ENCODE data around the gene ITGAX.

ITGAX gene

DNA sequence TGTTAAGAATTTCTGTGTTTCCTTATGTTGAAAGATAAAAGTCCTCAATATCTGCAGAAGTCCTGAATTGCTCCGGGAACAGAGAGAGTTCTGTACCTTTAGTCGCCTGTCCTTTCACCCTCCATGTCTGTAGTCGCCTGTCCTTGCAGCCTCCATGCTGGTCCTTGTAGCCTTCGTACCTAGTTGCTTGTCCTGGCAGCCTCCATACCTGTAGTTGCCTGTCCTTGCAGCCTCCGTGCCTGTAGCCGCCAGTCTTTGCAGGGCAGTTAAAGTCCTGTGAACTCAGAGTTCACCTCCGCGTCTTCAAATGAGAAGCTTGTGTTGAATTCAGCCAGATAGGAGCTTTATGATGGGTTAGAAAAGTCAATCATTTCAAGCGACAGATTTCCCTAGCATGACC, 19.5 kb upstream of the ITGAX start:
- TF ChIP-seq, protein P1, sequence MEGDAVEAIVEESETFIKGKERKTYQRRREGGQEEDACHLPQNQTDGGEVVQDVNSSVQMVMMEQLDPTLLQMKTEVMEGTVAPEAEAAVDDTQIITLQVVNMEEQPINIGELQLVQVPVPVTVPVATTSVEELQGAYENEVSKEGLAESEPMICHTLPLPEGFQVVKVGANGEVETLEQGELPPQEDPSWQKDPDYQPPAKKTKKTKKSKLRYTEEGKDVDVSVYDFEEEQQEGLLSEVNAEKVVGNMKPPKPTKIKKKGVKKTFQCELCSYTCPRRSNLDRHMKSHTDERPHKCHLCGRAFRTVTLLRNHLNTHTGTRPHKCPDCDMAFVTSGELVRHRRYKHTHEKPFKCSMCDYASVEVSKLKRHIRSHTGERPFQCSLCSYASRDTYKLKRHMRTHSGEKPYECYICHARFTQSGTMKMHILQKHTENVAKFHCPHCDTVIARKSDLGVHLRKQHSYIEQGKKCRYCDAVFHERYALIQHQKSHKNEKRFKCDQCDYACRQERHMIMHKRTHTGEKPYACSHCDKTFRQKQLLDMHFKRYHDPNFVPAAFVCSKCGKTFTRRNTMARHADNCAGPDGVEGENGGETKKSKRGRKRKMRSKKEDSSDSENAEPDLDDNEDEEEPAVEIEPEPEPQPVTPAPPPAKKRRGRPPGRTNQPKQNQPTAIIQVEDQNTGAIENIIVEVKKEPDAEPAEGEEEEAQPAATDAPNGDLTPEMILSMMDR (IDR thresholded peaks at IDR 0.05), result no peak

DNA sequence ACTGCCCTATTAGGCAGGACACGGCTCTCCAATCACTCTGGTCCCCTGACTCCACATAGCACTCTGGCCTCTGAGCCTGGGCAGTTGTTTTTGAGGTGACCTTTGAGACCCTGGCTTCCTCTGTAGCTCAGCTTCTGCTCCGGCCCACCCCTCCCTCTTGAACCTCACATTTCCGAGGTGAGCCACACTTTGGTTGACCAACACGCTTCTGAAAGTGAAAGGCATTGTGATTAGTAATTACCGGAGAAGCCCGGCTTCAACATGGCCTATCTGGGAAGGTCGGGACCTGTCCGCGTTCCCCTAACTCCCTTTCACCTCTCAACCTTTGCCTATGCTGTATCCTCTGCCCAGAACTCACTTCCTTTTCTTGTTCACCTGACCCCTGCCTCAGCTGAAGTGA, 10.3 kb upstream of the ITGAX start:
- TF ChIP-seq, protein P1 (IDR thresholded peaks at IDR 0.05), result no peak

GRCh38 chr16:31347445-31347844, 7.5 kb upstream of the ITGAX start:
- TF ChIP-seq, protein P1 (IDR thresholded peaks at IDR 0.05), result no peak

GRCh38 chr16:31348579-31348978, 6.4 kb upstream of the ITGAX start:
- TF ChIP-seq, protein P1 (IDR thresholded peaks at IDR 0.05), result no peak

DNA sequence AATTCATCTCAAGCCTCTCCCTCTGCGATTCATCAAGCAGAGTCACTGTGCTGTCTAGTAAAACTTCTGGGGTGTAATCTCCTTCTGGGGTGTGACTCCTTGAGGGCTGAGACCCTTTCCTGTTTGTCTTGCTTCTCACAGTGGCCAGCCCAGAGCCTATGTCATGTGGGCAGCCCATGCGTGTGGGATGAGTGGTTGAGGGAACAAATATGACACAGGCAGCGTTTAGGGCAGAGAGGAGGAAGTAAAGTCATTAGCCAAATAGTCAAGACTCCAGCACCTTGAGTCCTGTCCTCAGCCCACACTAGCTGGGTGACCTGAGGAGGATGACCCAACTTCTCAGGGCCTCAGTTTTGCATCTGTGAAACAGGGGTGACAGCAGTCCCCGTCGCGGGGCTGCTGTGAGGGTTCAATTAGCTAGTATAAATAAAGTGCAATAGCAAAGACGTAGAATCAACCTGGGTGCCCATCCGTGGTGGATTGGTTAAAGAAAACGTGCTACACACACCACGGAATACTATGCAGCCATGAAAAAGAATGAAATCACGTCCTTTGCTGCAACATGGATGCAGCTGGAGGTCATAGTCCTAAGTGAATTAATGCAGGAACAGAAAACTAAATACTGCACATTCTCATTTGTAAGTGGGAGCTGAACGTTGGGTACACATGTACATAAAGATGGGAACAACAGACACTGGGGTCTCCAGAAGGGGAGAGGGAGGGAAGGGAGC, 4.5 kb upstream of the ITGAX start:
- TF ChIP-seq, protein P1 (IDR thresholded peaks at IDR 0.05), result no peak

GRCh38 chr16:31351246-31351941, 3.6 kb upstream of the ITGAX start:
- TF ChIP-seq, protein P1 (IDR thresholded peaks at IDR 0.05), result no peak

DNA sequence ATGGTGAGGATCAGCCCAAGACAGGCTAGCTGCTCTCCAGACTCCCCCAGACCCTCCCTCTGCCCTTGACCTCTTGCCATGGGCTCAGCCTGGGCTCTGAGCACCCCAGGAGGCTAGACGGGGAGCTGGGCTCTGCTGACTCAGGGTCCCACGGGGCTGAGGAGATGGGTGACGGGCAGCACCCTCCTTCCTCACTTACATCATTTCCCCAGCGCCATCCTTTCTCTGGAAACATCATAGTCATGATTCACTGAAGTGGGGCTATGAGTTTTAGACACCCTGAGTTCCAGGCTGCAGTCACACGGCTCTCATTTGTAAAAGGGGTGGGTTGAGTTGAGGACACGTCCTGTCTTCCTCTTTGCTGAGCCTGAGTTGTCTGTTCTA, 3.0 kb upstream of the ITGAX start:
- TF ChIP-seq, protein P1 (IDR thresholded peaks at IDR 0.05), result no peak
